Neural cell (in vitro differentiated cells): Measurements from ENCODE around the gene WFDC1. TPM values are rescaled to one million over a fixed set of nuclear protein-coding genes. Genes with fewer than 3 reads are reported as not detected.

Source experiments
- H2AFZ ChIP-seq: fragments of 200-600, 300-800 bp; sonication (generic), shearing (Covaris generic); 2 replicates; pipeline ENCODE4 v1.6.0; 2014; ENCODE audit warnings: low read depth, mild to moderate bottlenecking, antibody characterized with exemption, low read length, moderate library complexity
- H3F3A ChIP-seq: fragments of 200-600 bp; shearing (Covaris generic); 2 replicates; pipeline ENCODE4 v1.6.1; 2016; ENCODE audit warnings: mild to moderate bottlenecking, moderate library complexity, mixed read lengths, antibody characterized with exemption, low read length; ENCODE audit not compliant: insufficient read depth, poor library complexity, severe bottlenecking
- H3K27ac ChIP-seq: fragments of 200-600, 300-800 bp; sonication (generic), shearing (Covaris generic); 2 replicates; pipeline ENCODE4 v1.5.1; 2014; ENCODE audit warnings: mild to moderate bottlenecking, low read length, moderate library complexity
- H3K27me3 ChIP-seq: fragments of 300-800, 200-600 bp; sonication (generic), shearing (Covaris generic); 2 replicates; pipeline ENCODE4 v1.6.0; 2014; ENCODE audit warnings: mild to moderate bottlenecking, low read depth, low read length, moderate library complexity; ENCODE audit not compliant: insufficient read depth
- H3K36me3 ChIP-seq: fragments of 300-800, 200-600 bp; sonication (generic), shearing (Covaris generic); 2 replicates; pipeline ENCODE4 v1.5.1; 2014; ENCODE audit warnings: mild to moderate bottlenecking, antibody characterized with exemption, low read length, moderate library complexity; ENCODE audit not compliant: insufficient read depth
- H3K4me2 ChIP-seq: fragments of 300-800, 200-600 bp; sonication (generic), shearing (Covaris generic); 2 replicates; pipeline ENCODE4 v1.6.0; 2014; ENCODE audit warnings: mild to moderate bottlenecking, low read length
- H3K4me3 ChIP-seq: fragments of 300-800, 200-600 bp; sonication (generic), shearing (Covaris generic); 2 replicates; pipeline ENCODE4 v1.5.1; 2014; ENCODE audit warnings: mild to moderate bottlenecking, low read length, moderate library complexity
- H3K79me2 ChIP-seq: fragments of 200-600 bp; shearing (Covaris generic); replicated peaks from 2 replicates; pipeline ENCODE4 v1.6.0; 2014; ENCODE audit warnings: mild to moderate bottlenecking, low read length, moderate library complexity; ENCODE audit not compliant: insufficient read depth
- H3K9ac ChIP-seq: fragments of 300-800, 200-600 bp; sonication (generic), shearing (Covaris generic); 2 replicates; pipeline ENCODE4 v1.6.1; 2016; ENCODE audit warnings: mild to moderate bottlenecking, low read length, mixed read lengths
- H3K9me2 ChIP-seq: fragments of 200-600 bp; shearing (Covaris generic); 2 replicates; pipeline ENCODE4 v1.6.1; 2016; ENCODE audit warnings: mild to moderate bottlenecking, low read length, mixed read lengths; ENCODE audit not compliant: insufficient read depth
- H3K9me3 ChIP-seq: fragments of 200-600, 300-800 bp; sonication (generic), shearing (Covaris generic); 2 replicates; pipeline ENCODE4 v1.6.1; 2016; ENCODE audit warnings: mild to moderate bottlenecking, mixed run types, low read length, moderate library complexity, mixed read lengths
- H4K20me1 ChIP-seq: fragments of 200-600 bp; shearing (Covaris generic); 2 replicates; pipeline ENCODE4 v1.6.1; 2016; ENCODE audit warnings: mild to moderate bottlenecking, mixed run types; ENCODE audit not compliant: insufficient read depth
- CTCF ChIP-seq: fragments of 450-650 bp; IDR thresholded peaks from 2 replicates; pipeline ENCODE4 v1.5.1; 2014; ENCODE audit warnings: antibody characterized with exemption, mild to moderate bottlenecking, moderate library complexity; ENCODE audit not compliant: poor library complexity, severe bottlenecking
- EP300 ChIP-seq: fragments of 450-650 bp; conservative IDR thresholded peaks from 2 replicates; pipeline ENCODE4 v1.6.1; 2014; ENCODE audit warnings: antibody characterized with exemption, mild to moderate bottlenecking, moderate library complexity; ENCODE audit not compliant: poor library complexity, severe bottlenecking
- EZH2 ChIP-seq: fragments of 200-600, 300-800 bp; shearing (Covaris generic), sonication (generic); IDR thresholded peaks from 2 replicates; pipeline ENCODE4 v1.6.1; 2014; ENCODE audit warnings: antibody characterized with exemption, low read length, borderline replicate concordance, mild to moderate bottlenecking; ENCODE audit not compliant: insufficient read depth, poor library complexity, severe bottlenecking
- MXI1 ChIP-seq: fragments of 450-650 bp; conservative IDR thresholded peaks from 2 replicates; pipeline ENCODE4 v1.6.1; 2014; ENCODE audit warnings: antibody characterized with exemption, mild to moderate bottlenecking; ENCODE audit not compliant: poor library complexity, severe bottlenecking
- POLR2AphosphoS5 ChIP-seq: IDR thresholded peaks from 2 replicates; pipeline ENCODE4 v1.6.1; 2012
- RAD21 ChIP-seq: fragments of 450-650 bp; conservative IDR thresholded peaks from 2 replicates; pipeline ENCODE4 v1.6.1; 2014; ENCODE audit warnings: antibody characterized with exemption, mild to moderate bottlenecking, moderate library complexity
- REST ChIP-seq: IDR thresholded peaks from 2 replicates; pipeline ENCODE4 v1.6.1; 2012; ENCODE audit warnings: borderline replicate concordance
- SMC3 ChIP-seq: fragments of 450-650 bp; conservative IDR thresholded peaks from 2 replicates; pipeline ENCODE4 v1.6.1; 2014; ENCODE audit warnings: antibody characterized with exemption, mild to moderate bottlenecking, moderate library complexity; ENCODE audit not compliant: poor library complexity
- TAF1 ChIP-seq: IDR thresholded peaks from 2 replicates; pipeline ENCODE4 v1.6.1; 2012; ENCODE audit warnings: low read depth
- polyA plus RNA-seq: library from polyadenylated mRNA; depleted of rRNA; stranded (reverse); fragments of >200 nt; gene quantifications from 2 replicates; pipeline ENCODE4 v1.2.3, GENCODE V29; 2014

Gene WFDC1
- polyA plus RNA-seq, 1 donor from 2014 or later = not detected

GRCh38 chr16:84255050-84255810, 39.4 kb upstream of the WFDC1 start:
- Histone ChIP-seq H3K36me3 (no peaks in the 10 kb centered on the region), H3K4me2 (no peak overlapping the region), H3K9me2 (no peaks in the 10 kb centered on the region), H3K9ac (no peak overlapping the region), H2AFZ (no peak overlapping the region), H3K4me3 (no peak overlapping the region), H3K27ac (no peak overlapping the region), H3F3A (no peaks in the 10 kb centered on the region), H3K9me3 (no peaks in the 10 kb centered on the region), H4K20me1 (no peaks in the 10 kb centered on the region), H3K27me3 (no peaks in the 10 kb centered on the region), H3K79me2 (no peaks in the 10 kb centered on the region)
- TF ChIP-seq POLR2AphosphoS5 (no peak), TAF1 (no peak), MXI1 (no peak), RAD21 (no peak), EP300 (no peak), SMC3 (no peak)

GRCh38 chr16:84258266-84258665, 36.4 kb upstream of the WFDC1 start:
- Histone ChIP-seq H3F3A (no peaks in the 10 kb centered on the region), H3K9me2 (no peaks in the 10 kb centered on the region), H3K9ac (no peak overlapping the region), H3K79me2 (no peaks in the 10 kb centered on the region), H3K4me2 (no peak overlapping the region), H3K9me3 (no peaks in the 10 kb centered on the region), H3K27ac (no peak overlapping the region), H3K27me3 (no peaks in the 10 kb centered on the region), H4K20me1 (no peaks in the 10 kb centered on the region), H3K4me3 (no peak overlapping the region), H2AFZ (no peak overlapping the region), H3K36me3 (no peaks in the 10 kb centered on the region)
- TF ChIP-seq RAD21 = no peak
- no peak for TF ChIP-seq TAF1
- TF ChIP-seq EP300 = no peak

- Histone ChIP-seq H3K36me3 (no peaks in the 10 kb centered on the region), H4K20me1 (no peaks in the 10 kb centered on the region), H3K79me2 (no peaks in the 10 kb centered on the region), H3K9me3 (no peaks in the 10 kb centered on the region), H3K27ac (no peak overlapping the region), H2AFZ (no peak overlapping the region), H3K9me2 (no peaks in the 10 kb centered on the region), H3K27me3 (no peaks in the 10 kb centered on the region), H3K4me2 (no peak overlapping the region), H3K4me3 (no peak overlapping the region), H3K9ac (no peak overlapping the region), H3F3A (no peaks in the 10 kb centered on the region)
- no peak for TF ChIP-seq MXI1
- no peak for TF ChIP-seq EP300
- TF ChIP-seq POLR2AphosphoS5 = no peak
Observed at GRCh38 chr16:84259691-84260090, 35.0 kb upstream of the WFDC1 start.

GRCh38 chr16:84260766-84261554, 33.7 kb upstream of the WFDC1 start:
- TF ChIP-seq POLR2AphosphoS5 (no peak), REST (no peak), MXI1 (no peak), EP300 (no peak), SMC3 (no peak), EZH2 (no peak), RAD21 (no peak), TAF1 (no peak), CTCF (no peak)
- H3K36me3 ChIP-seq = no peaks in the 10 kb centered on the region
- no peak overlapping the region for H3K4me2 ChIP-seq
- H3K27ac ChIP-seq = no peak overlapping the region
- no peak overlapping the region for H2AFZ ChIP-seq
- no peaks in the 10 kb centered on the region for H4K20me1 ChIP-seq
- no peak overlapping the region for H3K4me3 ChIP-seq
- no peaks in the 10 kb centered on the region for H3K9me2 ChIP-seq
- H3K9me3 ChIP-seq = no peaks in the 10 kb centered on the region
- no peaks in the 10 kb centered on the region for H3K79me2 ChIP-seq
- H3K27me3 ChIP-seq = no peaks in the 10 kb centered on the region
- H3K9ac ChIP-seq = no peak overlapping the region
- no peaks in the 10 kb centered on the region for H3F3A ChIP-seq
